KOPT-K1 (cell line): Measurements from ENCODE around the gene APOC3.

Experiments used
- H3K27ac ChIP-seq: fragments of 200-600 bp; sonication (generic); 2 replicates; pipeline ENCODE4 v1.5.1; 2016; ENCODE audit warnings: antibody characterized with exemption, mild to moderate bottlenecking, low read depth, low read length; ENCODE audit not compliant: poor library complexity, severe bottlenecking
- H3K36me3 ChIP-seq: fragments of 200-600 bp; sonication (generic); 2 replicates; pipeline ENCODE4 v1.5.1; 2017; ENCODE audit warnings: antibody characterized with exemption, mild to moderate bottlenecking, low read length, moderate library complexity; ENCODE audit not compliant: insufficient read depth
- H3K9me3 ChIP-seq: fragments of 200-600 bp; sonication (generic); 2 replicates; pipeline ENCODE4 v1.5.1; 2017; ENCODE audit warnings: antibody characterized with exemption, low read length, mild to moderate bottlenecking; ENCODE audit not compliant: insufficient read depth, poor library complexity, severe bottlenecking

APOC3 gene

GRCh38 chr11:116844722-116845121, 15.0 kb downstream of the APOC3 start:
- Histone ChIP-seq H3K9me3 (no peaks in the 10 kb centered on the region), H3K27ac (no peak overlapping the region), H3K36me3 (peaks cover 56% of the 10 kb centered on the region)

GRCh38 chr11:116847612-116848011, 17.9 kb downstream of the APOC3 start:
- Histone ChIP-seq H3K36me3 (peaks cover 56% of the 10 kb centered on the region), H3K9me3 (no peaks in the 10 kb centered on the region), H3K27ac (no peak overlapping the region)

GRCh38 chr11:116849060-116849459, 19.4 kb downstream of the APOC3 start:
- Histone ChIP-seq H3K27ac (peak overlapping the region; percentile 14), H3K36me3 (peaks cover 44% of the 10 kb centered on the region)

GRCh38 chr11:116849486-116849885, 19.8 kb downstream of the APOC3 start:
- Histone ChIP-seq H3K9me3 (no peaks in the 10 kb centered on the region), H3K27ac (peak overlapping the region; percentile 14), H3K36me3 (peaks cover 43% of the 10 kb centered on the region)

More at GRCh38 chr11:116849060-116849459, 19.4 kb downstream of the APOC3 start:
- H3K9me3 ChIP-seq = no peaks in the 10 kb centered on the region

- Histone ChIP-seq H3K27ac (peak overlapping the region; percentile 78), H3K36me3 (peaks cover 27% of the 10 kb centered on the region), H3K9me3 (no peaks in the 10 kb centered on the region)
These were observed 21.9 kb downstream of the APOC3 start for GRCh38 chr11:116851626-116852025.

GRCh38 chr11:116852261-116853031, 22.7 kb downstream of the APOC3 start:
- Histone ChIP-seq H3K9me3 (no peaks in the 10 kb centered on the region), H3K36me3 (peaks cover 27% of the 10 kb centered on the region), H3K27ac (peak overlapping the region; percentile 78)

GRCh38 chr11:116853461-116854073, 23.9 kb downstream of the APOC3 start:
- peak overlapping the region; percentile 78 for H3K27ac ChIP-seq
- no peaks in the 10 kb centered on the region for H3K9me3 ChIP-seq
- peaks cover 31% of the 10 kb centered on the region for H3K36me3 ChIP-seq

GRCh38 chr11:116855413-116855812, 25.7 kb downstream of the APOC3 start:
- Histone ChIP-seq H3K9me3 (no peaks in the 10 kb centered on the region), H3K27ac (peak overlapping the region; percentile 11), H3K36me3 (peaks cover 42% of the 10 kb centered on the region)

- Histone ChIP-seq H3K27ac (no peak overlapping the region), H3K9me3 (no peaks in the 10 kb centered on the region), H3K36me3 (peaks cover 52% of the 10 kb centered on the region)
These were observed 26.7 kb downstream of the APOC3 start for GRCh38 chr11:116856423-116856822.

GRCh38 chr11:116857316-116857715, 27.6 kb downstream of the APOC3 start:
- no peak overlapping the region for H3K27ac ChIP-seq
- peaks cover 61% of the 10 kb centered on the region for H3K36me3 ChIP-seq
- no peaks in the 10 kb centered on the region for H3K9me3 ChIP-seq

- no peak overlapping the region for H3K27ac ChIP-seq
- H3K36me3 ChIP-seq = peaks cover 67% of the 10 kb centered on the region
- H3K9me3 ChIP-seq = no peaks in the 10 kb centered on the region
These were observed 28.2 kb downstream of the APOC3 start for GRCh38 chr11:116857936-116858335.

GRCh38 chr11:116859175-116859574, 29.5 kb downstream of the APOC3 start:
- Histone ChIP-seq H3K36me3 (peaks cover 80% of the 10 kb centered on the region), H3K9me3 (no peaks in the 10 kb centered on the region), H3K27ac (no peak overlapping the region)

- Histone ChIP-seq H3K9me3 (no peaks in the 10 kb centered on the region), H3K27ac (no peak overlapping the region), H3K36me3 (peaks cover 88% of the 10 kb centered on the region)
These were observed 30.6 kb downstream of the APOC3 start for GRCh38 chr11:116860303-116860702.

GRCh38 chr11:116861539-116861938, 31.8 kb downstream of the APOC3 start:
- H3K9me3 ChIP-seq = no peaks in the 10 kb centered on the region
- H3K36me3 ChIP-seq = peaks cover 94% of the 10 kb centered on the region
- no peak overlapping the region for H3K27ac ChIP-seq

- no peak overlapping the region for H3K27ac ChIP-seq
- H3K9me3 ChIP-seq = no peaks in the 10 kb centered on the region
- H3K36me3 ChIP-seq = peaks cover 94% of the 10 kb centered on the region
These were observed 32.5 kb downstream of the APOC3 start for GRCh38 chr11:116862185-116862584.

GRCh38 chr11:116862951-116863350, 33.2 kb downstream of the APOC3 start:
- H3K36me3 ChIP-seq = peaks cover 94% of the 10 kb centered on the region
- no peaks in the 10 kb centered on the region for H3K9me3 ChIP-seq
- H3K27ac ChIP-seq = no peak overlapping the region
